Measurements from ENCODE around the gene MUTYH. TPM values are rescaled to one million over a fixed set of nuclear protein-coding genes. Genes with fewer than 3 reads are reported as not detected.
"Not testable (repeated sequence)": the region's sequence is repeated elsewhere in the genome, so short reads cannot be mapped to it uniquely, and the experiment has no call there.

MUTYH gene
- total RNA-seq (2021) (52.4 and 53.2 TPM in 2 replicates), Bru-seq, nascent RNA (percentile 76 among the genes with signal in this experiment), BruChase-seq, experiment 1, labeled RNA remaining after a 2-hour chase (percentile 68 among the genes with signal in this experiment), BruChase-seq, experiment 2, labeled RNA remaining after a 6-hour chase (percentile 73 among the genes with signal in this experiment)
- long read RNA-seq, transcript MUTYH-205 (16 exons, 1,809 nt), result minor isoform, 5 of 43 reads
- long read RNA-seq, transcript MUTYH-202 (16 exons, 1,776 nt), result major isoform, 8 of 43 reads
- long read RNA-seq, partial matches to known transcripts, result 12 of 43 reads
- long read RNA-seq, other reads (novel, unspliced or antisense), result 11 of 43 reads

- Histone ChIP-seq H3K9me2 (ENCODE audit: insufficient read depth) (no peaks in the 10 kb centered on the region), H3K27ac (peak within 1 kb of the TSS; percentile 86), H4K20me1 (ENCODE audit: insufficient read depth) (no peaks in the 10 kb centered on the region), H3K36me3 (ENCODE audit: low read depth) (0 out of 2 replicates have a peak, but pooled peaks cover 15% of the 10 kb centered on the region), H3K79me2 (ENCODE audit: low read depth) (peaks cover 50% of the 10 kb centered on the region), H3K9me3 (ENCODE audit: insufficient read depth, low read depth) (no peaks in the 10 kb centered on the region), H3K4me2 (peak within 1 kb of the TSS; percentile 90), H3K27me3 (ENCODE audit: insufficient read depth, low read depth) (no peaks in the 10 kb centered on the region), H3K4me1 (replicated peaks; ENCODE audit: insufficient read depth) (peaks cover 55% of the 10 kb centered on the region), H3K4me3 (peak within 1 kb of the TSS; percentile 68), H2AFZ (peak within 1 kb of the TSS; percentile 82), H3F3A (ENCODE audit: insufficient read depth, low read depth) (peaks cover 38% of the 10 kb centered on the region)
- ChIA-PET POLR2A (ENCODE audit: unreplicated experiment) (interaction anchor here (0.6 to 2.3 kb wide), 20 partner anchors 9 to 1417 kb away, joined by 3 to 42 read pairs (median 6); no protein-coding TSS in a partner anchor), CTCF (interaction anchor here (0.7 to 3.0 kb wide), 8 partner anchors 9 to 547 kb away, joined by 3 to 39 read pairs (median 4); no protein-coding TSS in a partner anchor)
- no peak for TF ChIP-seq EZH2 (IDR thresholded peaks at IDR 0.05; ENCODE audit: low read depth)
- 0 out of 2 replicates have a peak, but pooled peaks have one; percentile 24 for TF ChIP-seq CTCF (conservative IDR thresholded peaks at IDR 0.05)
- peak; percentile 79 to 97 for DNase-seq
- BruUV-seq (replicated peaks), result no TSS peak
- intact Hi-C loops (cut with micrococcal nuclease; ENCODE audit: unreplicated experiment), result loop anchor here (1.0 to 5.0 kb wide), 7 partner anchors 8 to 609 kb away; partner anchors contain the start of genes NASP, RNU5D-1 and TESK2
Measured at GRCh38 chr1:45339789-45340558, at the start of gene MUTYH, which contains the start of gene TOE1. MUTYH (minus strand) TSS chr1:45340440; CDS start chr1:45334505, 5,935 bp downstream. TOE1 (plus strand) TSS chr1:45340170; CDS start chr1:45340253, 83 bp downstream.

GRCh38 chr1:45386219-45386618 is 46.0 kb upstream of the MUTYH start:
- Histone ChIP-seq H3K9me3 (ENCODE audit: insufficient read depth, low read depth) (no peaks in the 10 kb centered on the region), H3K79me2 (ENCODE audit: low read depth) (no peaks in the 10 kb centered on the region), H3F3A (ENCODE audit: insufficient read depth, low read depth) (no peaks in the 10 kb centered on the region), H3K9me2 (ENCODE audit: insufficient read depth) (no peaks in the 10 kb centered on the region), H3K27ac (no peak overlapping the region), H3K27me3 (ENCODE audit: insufficient read depth, low read depth) (no peaks in the 10 kb centered on the region), H3K4me1 (replicated peaks; ENCODE audit: insufficient read depth) (no peaks in the 10 kb centered on the region), H3K36me3 (ENCODE audit: low read depth) (no peaks in the 10 kb centered on the region), H4K20me1 (ENCODE audit: insufficient read depth) (no peaks in the 10 kb centered on the region), H3K4me3 (no peak overlapping the region), H2AFZ (no peak overlapping the region), H3K4me2 (no peak overlapping the region)
- intact Hi-C loops (cut with micrococcal nuclease; ENCODE audit: unreplicated experiment), result no loop called here
- no TSS peak for BruUV-seq (replicated peaks)
- CTCF ChIA-PET, result no interaction called here
- TF ChIP-seq CTCF (conservative IDR thresholded peaks at IDR 0.05) (no peak), EZH2 (IDR thresholded peaks at IDR 0.05; ENCODE audit: low read depth) (no peak)
- POLR2A ChIA-PET (ENCODE audit: unreplicated experiment), result no interaction called here
- no peak for DNase-seq

- Histone ChIP-seq H3K4me2 (no peak overlapping the region), H2AFZ (no peak overlapping the region), H3K9me2 (ENCODE audit: insufficient read depth) (no peaks in the 10 kb centered on the region), H3K79me2 (ENCODE audit: low read depth) (no peaks in the 10 kb centered on the region), H3K27me3 (ENCODE audit: insufficient read depth, low read depth) (no peaks in the 10 kb centered on the region), H3K9me3 (ENCODE audit: insufficient read depth, low read depth) (no peaks in the 10 kb centered on the region), H3K27ac (no peak overlapping the region), H4K20me1 (ENCODE audit: insufficient read depth) (no peaks in the 10 kb centered on the region), H3K36me3 (ENCODE audit: low read depth) (no peaks in the 10 kb centered on the region), H3F3A (ENCODE audit: insufficient read depth, low read depth) (no peaks in the 10 kb centered on the region), H3K4me3 (no peak overlapping the region), H3K4me1 (replicated peaks; ENCODE audit: insufficient read depth) (no peaks in the 10 kb centered on the region)
- CTCF ChIA-PET, result no interaction called here
- POLR2A ChIA-PET (ENCODE audit: unreplicated experiment), result no interaction called here
- intact Hi-C loops (cut with micrococcal nuclease; ENCODE audit: unreplicated experiment), result no loop called here
- no TSS peak for BruUV-seq (replicated peaks)
- TF ChIP-seq CTCF (conservative IDR thresholded peaks at IDR 0.05) (no peak), EZH2 (IDR thresholded peaks at IDR 0.05; ENCODE audit: low read depth) (no peak)
- DNase-seq, result no peak
Measured at GRCh38 chr1:45385302-45385701, 45.1 kb upstream of the MUTYH start.

- H3K9me2 ChIP-seq (ENCODE audit: insufficient read depth); H3K27me3 ChIP-seq (ENCODE audit: insufficient read depth, low read depth); H3K9me3 ChIP-seq (ENCODE audit: insufficient read depth, low read depth); BruUV-seq (replicated peaks); H2AFZ ChIP-seq; CTCF ChIA-PET; H3K4me1 ChIP-seq (replicated peaks; ENCODE audit: insufficient read depth); H3F3A ChIP-seq (ENCODE audit: insufficient read depth, low read depth); intact Hi-C loops (cut with micrococcal nuclease; ENCODE audit: unreplicated experiment); H3K4me2 ChIP-seq; DNase-seq; H3K79me2 ChIP-seq (ENCODE audit: low read depth); H4K20me1 ChIP-seq (ENCODE audit: insufficient read depth); H3K36me3 ChIP-seq (ENCODE audit: low read depth); H3K27ac ChIP-seq; POLR2A ChIA-PET (ENCODE audit: unreplicated experiment); H3K4me3 ChIP-seq: not testable (repeated sequence)
Measured at GRCh38 chr1:45384213-45384612, 44.0 kb upstream of the MUTYH start.

Data from PC-9 (cell line).